Memory B cell (primary cell): ENCODE data around the gene FILIP1L.
"Not testable (repeated sequence)": the region's sequence is repeated elsewhere in the genome, so short reads cannot be mapped to it uniquely, and the experiment has no call there.

Experiments used
- ATAC-seq: fragments of 150-1000 bp; cut with Tn5 transposase; 2 replicates; pipeline ENCODE4 v1.10.0; 2021; ENCODE audit warnings: low read depth, mild to moderate bottlenecking, moderate library complexity
- DNase-seq, 2 donors: peaks; one replicate each; pipeline ENCODE4 v3.0.0; 2022; ENCODE audit warnings: low spot score in 2 of 2
- H3K27ac Mint-ChIP-seq: one replicate; pipeline ENCODE4 v1.8.0; 2022; ENCODE audit warnings: mild to moderate bottlenecking, moderate library complexity, mixed read lengths
- H3K27me3 Mint-ChIP-seq: one replicate; pipeline ENCODE4 v1.8.0; 2022; ENCODE audit warnings: mixed read lengths
- H3K36me3 Mint-ChIP-seq: one replicate; pipeline ENCODE4 v1.8.0; 2022; ENCODE audit warnings: mild to moderate bottlenecking, mixed read lengths
- H3K4me1 Mint-ChIP-seq: one replicate; pipeline ENCODE4 v1.8.0; 2022; ENCODE audit warnings: mixed read lengths
- H3K4me3 Mint-ChIP-seq: one replicate; pipeline ENCODE4 v1.8.0; 2022; ENCODE audit warnings: mild to moderate bottlenecking, moderate library complexity, mixed read lengths
- H3K9me3 Mint-ChIP-seq: one replicate; pipeline ENCODE4 v1.8.0; 2022; ENCODE audit warnings: mixed read lengths

The FILIP1L gene

DNA sequence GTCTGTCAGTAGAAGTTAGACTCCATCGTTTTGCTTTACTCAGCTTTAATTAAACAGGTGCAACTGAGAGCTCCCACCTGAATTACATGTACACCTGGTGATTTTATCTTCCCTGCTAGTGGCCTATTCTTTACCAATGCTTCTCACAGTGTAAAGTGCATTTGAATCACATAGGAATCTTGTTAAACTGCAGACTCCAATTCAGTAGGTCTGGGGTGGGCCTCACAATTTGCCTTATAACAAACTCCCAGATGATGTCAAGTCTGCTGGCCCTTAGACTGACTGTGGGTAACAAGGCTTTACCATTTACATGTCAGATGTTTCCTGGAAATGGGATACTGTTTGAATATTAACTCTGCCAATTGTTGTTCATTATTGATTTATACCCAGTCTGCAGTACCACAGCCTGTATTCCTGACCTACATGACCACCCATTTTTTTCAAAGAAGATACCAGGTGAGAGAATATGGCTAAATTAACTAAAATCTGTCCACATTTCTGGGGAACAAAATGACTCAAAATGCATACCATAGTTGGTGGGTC lies 259.5 kb downstream of the FILIP1L start:
- DNase-seq (no peak), ATAC-seq (no peak)
- Mint-ChIP-seq H3K9me3 (no peaks in the 10 kb centered on the region), H3K36me3 (peaks cover 3% of the 10 kb centered on the region), H3K4me1 (peaks cover 2% of the 10 kb centered on the region), H3K4me3 (no peak overlapping the region), H3K27ac (no peak overlapping the region), H3K27me3 (no peaks in the 10 kb centered on the region)

DNA sequence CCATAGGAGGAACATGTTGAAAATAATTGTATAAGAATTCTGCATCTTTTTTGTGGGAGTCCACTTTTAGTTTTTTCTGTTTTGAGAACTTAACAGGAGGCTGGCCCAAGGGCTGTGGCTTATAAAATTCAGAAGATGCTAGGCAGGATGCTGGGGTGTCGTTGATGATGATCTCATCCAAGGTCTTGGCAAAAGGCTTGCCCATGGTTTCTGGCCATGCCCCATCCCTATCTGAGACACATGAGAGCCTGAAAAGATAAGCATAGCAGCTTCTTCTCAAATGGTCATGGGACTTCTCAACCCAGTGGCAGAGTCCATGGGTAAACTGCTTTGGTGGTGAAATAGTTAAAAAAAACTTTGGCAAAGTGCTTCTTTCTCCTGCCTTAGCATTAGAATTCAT lies 261.4 kb downstream of the FILIP1L start:
- Mint-ChIP-seq H3K9me3 (no peaks in the 10 kb centered on the region), H3K27ac (no peak overlapping the region), H3K4me1 (peaks cover 11% of the 10 kb centered on the region), H3K27me3 (no peaks in the 10 kb centered on the region), H3K36me3 (peaks cover 3% of the 10 kb centered on the region), H3K4me3 (no peak overlapping the region)
- DNase-seq (no peak), ATAC-seq (no peak)

DNA sequence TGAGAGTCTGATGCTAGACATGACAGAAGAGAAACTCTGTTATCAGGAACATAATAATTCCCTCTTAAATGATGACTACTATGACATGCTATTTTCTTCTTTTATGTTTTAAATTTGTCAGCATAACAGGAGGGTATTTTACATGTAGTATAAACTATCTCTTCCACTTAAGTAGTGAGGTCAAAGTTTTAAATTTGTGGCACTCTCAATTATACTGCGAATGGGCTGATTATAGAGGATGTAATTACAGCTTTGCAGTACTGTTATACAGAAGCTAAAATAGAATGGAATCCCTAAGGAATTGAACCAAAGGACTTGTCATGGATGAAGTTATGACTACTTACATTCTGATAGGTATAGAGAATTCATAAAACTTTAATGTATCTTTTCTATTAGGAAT lies 262.3 kb downstream of the FILIP1L start:
- DNase-seq (no peak), ATAC-seq (no peak)
- Mint-ChIP-seq H3K27me3 (no peaks in the 10 kb centered on the region), H3K4me1 (peaks cover 11% of the 10 kb centered on the region), H3K27ac (no peak overlapping the region), H3K9me3 (no peaks in the 10 kb centered on the region), H3K36me3 (peaks cover 3% of the 10 kb centered on the region), H3K4me3 (no peak overlapping the region)

DNA sequence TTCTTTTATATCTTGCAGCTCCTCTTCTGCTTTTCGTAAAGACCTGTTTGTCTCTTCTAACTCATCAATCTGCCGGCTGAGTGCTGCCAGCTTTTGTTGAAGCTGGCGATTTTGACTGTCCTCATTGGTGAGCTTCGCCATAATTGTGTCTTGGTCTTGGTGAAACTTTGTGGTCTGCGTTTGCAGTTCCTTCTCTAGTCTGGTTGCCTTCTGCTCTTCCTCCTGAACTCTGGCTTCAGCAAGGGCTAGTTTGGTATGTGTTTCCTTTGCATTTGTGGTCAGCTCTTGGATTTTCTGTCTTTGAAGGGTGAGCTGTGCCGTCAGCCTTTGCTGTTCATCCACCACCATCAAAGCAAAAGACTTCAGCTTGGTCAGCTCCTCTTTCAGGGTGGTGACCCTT lies 263.7 kb downstream of the FILIP1L start:
- Mint-ChIP-seq H3K27ac (no peak overlapping the region), H3K4me1 (peaks cover 9% of the 10 kb centered on the region), H3K9me3 (no peaks in the 10 kb centered on the region), H3K4me3 (no peak overlapping the region), H3K36me3 (no peaks in the 10 kb centered on the region), H3K27me3 (no peaks in the 10 kb centered on the region)
- ATAC-seq (no peak), DNase-seq (no peak)

DNA sequence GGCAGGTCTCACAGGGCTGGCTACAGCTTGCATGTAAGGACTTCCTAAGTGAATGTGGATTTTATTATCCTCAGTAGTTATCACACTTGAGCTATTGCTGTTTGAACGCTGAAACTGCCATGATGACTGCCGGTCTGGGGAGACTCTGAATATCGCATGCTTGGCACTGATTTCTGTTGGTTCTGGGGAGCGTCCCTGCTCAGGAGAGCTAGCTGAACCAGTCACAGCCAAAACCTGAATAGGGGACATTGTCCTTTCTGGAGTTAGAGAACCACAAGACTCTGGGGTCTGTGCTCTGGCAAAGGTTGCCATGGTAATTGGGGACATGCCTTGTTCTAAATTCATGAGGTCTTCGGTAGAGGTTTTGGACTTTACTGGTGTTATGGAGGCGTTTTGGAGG lies 265.9 kb downstream of the FILIP1L start:
- H3K27me3 Mint-ChIP-seq: no peaks in the 10 kb centered on the region
- DNase-seq (no peak), ATAC-seq (no peak)
- no peaks in the 10 kb centered on the region for H3K36me3 Mint-ChIP-seq
- peaks cover 19% of the 10 kb centered on the region for H3K4me1 Mint-ChIP-seq
- H3K4me3 Mint-ChIP-seq: no peak overlapping the region
- H3K9me3 Mint-ChIP-seq: no peaks in the 10 kb centered on the region
- H3K27ac Mint-ChIP-seq: peak overlapping the region; percentile 16

DNA sequence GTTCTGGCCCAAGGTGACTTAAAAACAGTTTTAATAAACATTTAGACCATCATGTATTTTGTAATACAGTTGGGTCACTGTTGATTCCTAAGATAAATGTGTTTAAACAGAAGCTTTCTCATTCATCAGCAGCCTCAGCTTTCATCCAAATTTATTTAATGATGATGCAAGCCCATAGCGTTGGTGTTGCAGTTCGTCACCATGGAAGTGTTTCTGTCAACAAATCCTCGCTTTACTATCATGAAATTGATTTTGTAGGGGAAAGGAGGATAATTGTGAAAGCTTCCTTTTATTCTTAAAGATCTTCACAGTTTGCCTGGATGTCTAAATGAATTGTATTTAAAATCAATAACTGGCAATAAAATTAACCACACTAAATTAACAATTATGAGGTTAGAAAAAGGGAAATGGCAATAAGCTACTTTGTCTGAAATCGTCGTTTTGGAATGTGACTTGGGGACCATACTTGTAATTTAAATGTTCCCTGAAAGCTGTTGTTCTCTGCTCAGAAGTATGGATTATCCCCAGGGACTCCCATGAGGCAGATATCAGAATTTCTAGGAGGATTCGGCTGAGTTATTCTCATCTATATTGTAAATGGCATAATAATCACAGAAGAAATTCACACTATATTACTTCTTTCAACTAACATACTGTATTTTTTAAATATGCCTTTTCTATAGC lies 267.7 kb downstream of the FILIP1L start:
- Mint-ChIP-seq H3K9me3 (no peaks in the 10 kb centered on the region), H3K4me3 (no peak overlapping the region), H3K27me3 (no peaks in the 10 kb centered on the region), H3K4me1 (peaks cover 19% of the 10 kb centered on the region), H3K36me3 (no peaks in the 10 kb centered on the region), H3K27ac (peak overlapping the region; percentile 45)
- ATAC-seq: no peak
- DNase-seq: no peak

DNA sequence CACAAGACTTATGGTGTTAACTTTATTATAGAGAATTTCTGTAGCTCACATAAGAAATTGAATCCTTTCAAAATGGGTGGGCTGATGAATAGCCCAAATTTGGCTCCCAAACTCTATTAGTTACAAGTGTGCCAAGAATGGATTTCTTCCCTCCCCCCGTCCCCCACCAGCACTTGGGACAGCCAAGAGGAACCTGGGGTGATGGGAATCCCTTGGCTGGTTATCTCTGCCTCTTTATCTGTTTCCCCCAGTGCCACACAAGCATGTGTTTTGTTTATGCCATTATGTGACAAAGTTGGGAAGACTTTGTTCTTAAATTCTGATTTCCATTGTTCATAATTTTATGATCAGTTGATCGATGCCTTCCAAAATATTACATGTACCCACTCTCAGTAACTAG lies 268.3 kb downstream of the FILIP1L start:
- Mint-ChIP-seq H3K9me3 (no peaks in the 10 kb centered on the region), H3K36me3 (no peaks in the 10 kb centered on the region), H3K27me3 (no peaks in the 10 kb centered on the region), H3K4me3 (no peak overlapping the region), H3K4me1 (peaks cover 19% of the 10 kb centered on the region), H3K27ac (peak overlapping the region; percentile 45)
- no peak for ATAC-seq
- no peak for DNase-seq

DNA sequence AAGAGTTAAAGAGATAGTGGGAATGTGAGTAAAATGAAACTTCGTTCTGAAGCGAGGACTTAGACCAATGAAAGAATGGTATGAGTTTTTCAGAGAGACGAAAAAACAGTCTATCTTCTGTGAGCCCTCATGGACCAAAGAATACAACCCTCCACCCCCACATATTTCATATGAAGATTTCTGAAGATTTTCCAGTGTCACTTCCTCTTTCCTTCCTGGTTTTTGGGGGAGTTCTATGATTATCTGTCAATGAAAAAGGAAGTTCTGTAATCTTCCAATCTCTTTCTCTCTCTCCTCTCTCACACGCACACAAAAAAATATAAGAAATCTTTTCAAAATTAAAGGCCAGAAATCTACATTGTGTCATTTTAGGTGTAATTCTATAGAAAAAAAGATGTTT lies 269.0 kb downstream of the FILIP1L start:
- no peak overlapping the region for H3K4me3 Mint-ChIP-seq
- H3K9me3 Mint-ChIP-seq: no peaks in the 10 kb centered on the region
- no peak for DNase-seq
- H3K36me3 Mint-ChIP-seq: no peaks in the 10 kb centered on the region
- peaks cover 19% of the 10 kb centered on the region for H3K4me1 Mint-ChIP-seq
- no peaks in the 10 kb centered on the region for H3K27me3 Mint-ChIP-seq
- ATAC-seq: no peak
- H3K27ac Mint-ChIP-seq: peak overlapping the region; percentile 81

DNA sequence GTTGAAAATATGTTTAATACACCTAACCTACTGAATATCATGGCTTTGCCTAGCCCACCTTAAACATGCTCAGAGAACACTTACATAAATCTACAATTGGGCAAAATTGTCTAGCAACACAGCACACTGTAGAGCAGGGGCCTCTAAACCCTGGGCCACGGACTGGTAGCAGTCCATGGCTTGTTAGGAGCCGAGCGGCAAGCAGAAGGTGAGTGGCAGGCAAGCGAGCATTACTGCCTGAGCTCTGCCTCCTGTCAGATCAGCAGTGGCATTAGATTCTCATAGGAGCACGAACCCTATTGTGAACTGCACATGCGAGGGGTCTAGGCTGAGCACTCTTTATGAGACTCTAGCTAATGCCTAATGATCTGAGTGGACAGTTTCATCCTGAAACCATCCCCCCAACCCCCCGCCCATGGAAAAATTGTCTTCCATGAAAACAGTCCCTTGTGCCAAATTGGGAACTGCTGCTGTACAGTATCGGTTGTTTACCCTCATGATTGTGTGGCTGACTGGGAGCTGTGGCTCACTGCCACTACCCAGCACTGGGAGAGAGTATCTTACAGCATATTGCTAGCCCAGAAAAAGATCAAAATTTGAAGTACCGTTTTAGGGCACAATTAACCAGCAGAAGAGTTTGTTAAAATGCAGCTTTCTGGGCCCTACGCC lies 270.6 kb downstream of the FILIP1L start:
- no peaks in the 10 kb centered on the region for H3K27me3 Mint-ChIP-seq
- H3K27ac Mint-ChIP-seq: no peak overlapping the region
- H3K4me1 Mint-ChIP-seq: peaks cover 18% of the 10 kb centered on the region
- no peak for ATAC-seq
- no peaks in the 10 kb centered on the region for H3K36me3 Mint-ChIP-seq
- DNase-seq: no peak
- no peaks in the 10 kb centered on the region for H3K9me3 Mint-ChIP-seq
- no peak overlapping the region for H3K4me3 Mint-ChIP-seq

DNA sequence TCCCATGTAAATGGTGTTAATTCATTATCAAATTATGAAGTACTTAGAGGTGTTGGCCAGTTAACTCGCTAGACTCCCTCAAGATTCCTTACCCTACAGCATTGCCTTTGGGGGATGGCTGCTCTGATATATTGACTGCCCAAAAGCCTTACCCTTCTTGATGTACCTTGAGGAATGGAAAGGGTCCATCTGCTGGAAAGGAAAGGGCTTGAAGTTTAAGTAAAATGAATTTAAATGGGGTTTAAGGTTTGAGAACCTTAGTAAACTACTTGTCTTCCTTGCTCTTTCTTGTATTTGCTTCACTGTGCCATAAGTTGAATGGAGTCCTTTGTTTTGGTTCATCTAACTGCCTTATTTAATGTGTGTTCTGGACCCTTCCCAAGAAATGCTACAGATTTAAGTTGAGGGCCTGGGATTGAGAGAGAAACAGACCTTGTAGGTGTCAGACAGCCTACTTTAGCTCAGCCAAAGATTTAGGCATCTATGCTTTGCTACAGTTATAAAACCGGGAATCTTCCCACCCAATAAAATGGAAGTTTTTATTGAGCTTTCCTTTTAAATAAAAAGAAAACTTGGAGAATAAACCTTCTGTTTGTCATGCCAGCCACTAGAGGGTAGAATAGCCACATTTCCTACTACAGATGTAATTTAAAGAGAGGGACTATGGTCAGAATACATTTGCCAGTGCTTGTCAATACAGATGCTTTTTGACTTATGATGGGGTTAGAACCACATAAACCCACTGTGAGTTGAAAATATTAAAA lies 271.3 kb downstream of the FILIP1L start:
- peaks cover 11% of the 10 kb centered on the region for H3K4me1 Mint-ChIP-seq
- no peak overlapping the region for H3K27ac Mint-ChIP-seq
- ATAC-seq (peak; percentile 60), DNase-seq (no peak)
- no peaks in the 10 kb centered on the region for H3K27me3 Mint-ChIP-seq
- H3K4me3 Mint-ChIP-seq: no peak overlapping the region
- H3K36me3 Mint-ChIP-seq: no peaks in the 10 kb centered on the region
- H3K9me3 Mint-ChIP-seq: no peaks in the 10 kb centered on the region

DNA sequence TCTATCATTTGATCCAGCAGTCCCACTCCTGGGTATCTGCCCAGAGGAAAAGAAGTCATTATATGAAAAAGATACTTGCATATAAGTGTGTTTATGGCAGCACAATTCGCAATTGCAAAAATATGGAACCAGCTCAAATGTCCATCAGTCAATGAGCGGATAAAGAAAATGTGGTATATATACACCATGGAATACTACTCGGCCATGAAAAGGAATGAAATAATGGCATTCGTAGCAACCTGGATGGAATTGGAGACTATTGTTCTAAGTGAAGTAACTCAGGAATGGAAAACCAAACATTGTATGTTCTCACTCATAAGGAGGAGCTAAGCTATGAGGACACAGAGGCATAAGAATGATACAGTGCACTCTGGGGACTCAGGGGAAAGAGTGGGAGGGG lies 272.4 kb downstream of the FILIP1L start:
- DNase-seq, H3K27ac Mint-ChIP-seq, H3K27me3 Mint-ChIP-seq, H3K4me1 Mint-ChIP-seq, H3K36me3 Mint-ChIP-seq, ATAC-seq, H3K4me3 Mint-ChIP-seq, H3K9me3 Mint-ChIP-seq: not testable (repeated sequence)

DNA sequence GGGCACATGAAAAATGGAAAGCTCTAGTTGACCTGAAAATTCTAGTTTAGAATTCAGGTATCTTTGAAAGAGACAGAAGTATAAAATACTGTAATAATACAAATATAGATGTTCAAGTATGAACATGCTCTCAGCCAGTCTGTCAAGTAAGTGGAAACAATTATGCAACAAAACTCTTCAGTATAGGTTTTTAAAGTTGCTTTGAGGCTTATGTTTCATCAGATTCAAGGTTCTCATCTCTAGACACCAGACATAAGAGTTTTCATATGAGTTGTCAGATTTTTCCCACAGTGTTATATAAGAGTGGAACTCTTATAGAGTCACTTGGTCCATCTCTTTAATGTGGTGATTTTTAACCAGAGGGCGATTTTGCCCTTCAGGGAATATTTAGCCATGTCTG lies 274.7 kb downstream of the FILIP1L start:
- Mint-ChIP-seq H3K9me3 (no peaks in the 10 kb centered on the region), H3K36me3 (no peaks in the 10 kb centered on the region), H3K4me1 (peaks cover under 1% of the 10 kb centered on the region), H3K4me3 (no peak overlapping the region), H3K27me3 (no peaks in the 10 kb centered on the region), H3K27ac (no peak overlapping the region)
- DNase-seq (no peak), ATAC-seq (no peak)

DNA sequence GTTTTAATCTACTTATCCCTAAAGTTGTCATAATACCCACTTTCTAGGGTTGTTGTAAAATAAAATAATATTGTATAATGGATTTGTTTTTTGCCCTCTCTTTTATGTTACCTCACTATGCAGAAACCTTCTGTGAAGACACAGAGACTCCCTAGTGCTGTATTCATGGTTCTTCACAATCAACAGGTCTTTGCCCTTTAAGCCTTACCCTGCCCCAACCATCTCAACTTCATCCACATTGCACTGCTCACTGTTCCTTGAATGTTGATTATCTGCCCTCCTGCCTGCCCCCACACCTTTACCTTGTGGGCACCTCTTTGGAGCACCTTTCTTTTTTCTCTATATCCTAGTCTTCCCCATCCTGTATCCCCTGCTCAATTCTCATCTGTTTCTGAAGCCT lies 275.5 kb downstream of the FILIP1L start:
- H3K4me1 Mint-ChIP-seq: no peaks in the 10 kb centered on the region
- no peak overlapping the region for H3K4me3 Mint-ChIP-seq
- no peak overlapping the region for H3K27ac Mint-ChIP-seq
- DNase-seq (no peak), ATAC-seq (no peak)
- no peaks in the 10 kb centered on the region for H3K9me3 Mint-ChIP-seq
- no peaks in the 10 kb centered on the region for H3K27me3 Mint-ChIP-seq
- no peaks in the 10 kb centered on the region for H3K36me3 Mint-ChIP-seq

DNA sequence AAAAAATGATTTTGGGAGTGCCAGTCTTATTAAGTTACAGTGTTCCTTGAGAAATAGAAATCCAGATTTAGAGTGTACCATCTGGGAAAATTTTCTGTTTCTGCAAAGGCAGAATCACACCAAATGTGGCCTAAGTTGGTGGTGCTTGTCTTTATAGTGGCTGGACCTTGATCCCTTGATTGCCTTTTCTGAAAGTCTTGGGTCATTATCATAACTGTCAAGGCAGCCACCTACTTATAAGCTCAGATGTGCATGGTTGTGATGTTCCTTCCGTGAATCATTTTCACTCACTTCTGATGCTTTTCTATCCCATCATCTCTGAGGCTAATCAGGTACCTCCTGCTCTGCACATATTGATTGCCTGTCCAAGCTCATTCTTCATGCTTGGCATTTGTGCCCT lies 276.6 kb downstream of the FILIP1L start:
- no peaks in the 10 kb centered on the region for H3K36me3 Mint-ChIP-seq
- no peaks in the 10 kb centered on the region for H3K27me3 Mint-ChIP-seq
- no peaks in the 10 kb centered on the region for H3K4me1 Mint-ChIP-seq
- no peak for ATAC-seq
- H3K27ac Mint-ChIP-seq: no peak overlapping the region
- H3K4me3 Mint-ChIP-seq: no peak overlapping the region
- no peak for DNase-seq
- no peaks in the 10 kb centered on the region for H3K9me3 Mint-ChIP-seq
